IPS-18a (cell line): ENCODE measurements around the gene CGNL1.

Source experiments
- H3K27ac ChIP-seq: one replicate; pipeline ENCODE4 v1.5.1; 2013; ENCODE audit warnings: low read length
- H3K27me3 ChIP-seq: one replicate; pipeline ENCODE4 v1.6.1; 2013; ENCODE audit warnings: mild to moderate bottlenecking, low read length; ENCODE audit not compliant: control insufficient read depth, insufficient read depth
- H3K36me3 ChIP-seq: one replicate; pipeline ENCODE4 v1.6.1; 2013; ENCODE audit warnings: low read depth, low read length; ENCODE audit not compliant: control insufficient read depth
- H3K4me1 ChIP-seq: one replicate; pipeline ENCODE4 v1.6.1; 2013; ENCODE audit warnings: low read depth, low read length; ENCODE audit not compliant: control insufficient read depth
- H3K4me3 ChIP-seq: one replicate; pipeline ENCODE4 v1.5.1; 2013; ENCODE audit warnings: low read length
- H3K9ac ChIP-seq: one replicate; pipeline ENCODE4 v1.6.1; 2013; ENCODE audit warnings: mild to moderate bottlenecking, low read length, moderate library complexity
- H3K9me3 ChIP-seq: one replicate; pipeline ENCODE4 v1.6.1; 2013; ENCODE audit warnings: low read depth, low read length; ENCODE audit not compliant: control insufficient read depth

The CGNL1 gene

DNA sequence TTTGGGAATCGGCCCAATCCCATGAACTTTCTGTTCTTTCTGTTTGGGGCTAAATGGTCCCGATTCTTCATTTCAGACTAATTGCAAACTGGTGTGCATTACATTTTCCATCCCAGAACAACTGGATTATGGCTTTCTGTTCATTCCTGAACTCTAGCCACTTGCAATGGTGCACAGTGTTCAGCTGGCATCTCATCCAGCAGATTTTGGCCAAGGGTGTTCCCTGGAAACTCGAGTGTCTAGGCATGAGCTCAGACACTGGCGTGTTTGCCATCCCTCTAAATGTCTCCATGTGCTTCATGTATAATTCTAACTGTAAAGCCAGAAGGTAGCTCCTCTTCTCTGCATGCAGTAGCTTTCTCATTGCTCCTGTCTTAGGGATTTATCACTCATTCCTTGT lies 118.3 kb downstream of the CGNL1 start:
- no peaks in the 10 kb centered on the region for H3K4me1 ChIP-seq
- H3K4me3 ChIP-seq, result no peak overlapping the region
- H3K36me3 ChIP-seq, result peaks cover 3% of the 10 kb centered on the region
- H3K9ac ChIP-seq, result no peak overlapping the region
- H3K9me3 ChIP-seq, result no peaks in the 10 kb centered on the region
- H3K27me3 ChIP-seq, result no peaks in the 10 kb centered on the region
- no peak overlapping the region for H3K27ac ChIP-seq

- Histone ChIP-seq H3K27me3 (no peaks in the 10 kb centered on the region), H3K9me3 (no peaks in the 10 kb centered on the region), H3K4me1 (no peaks in the 10 kb centered on the region), H3K36me3 (peaks cover 3% of the 10 kb centered on the region), H3K9ac (no peak overlapping the region), H3K27ac (no peak overlapping the region), H3K4me3 (no peak overlapping the region)
These were observed 118.7 kb downstream of the CGNL1 start for GRCh38 chr15:57495041-57495440.

DNA sequence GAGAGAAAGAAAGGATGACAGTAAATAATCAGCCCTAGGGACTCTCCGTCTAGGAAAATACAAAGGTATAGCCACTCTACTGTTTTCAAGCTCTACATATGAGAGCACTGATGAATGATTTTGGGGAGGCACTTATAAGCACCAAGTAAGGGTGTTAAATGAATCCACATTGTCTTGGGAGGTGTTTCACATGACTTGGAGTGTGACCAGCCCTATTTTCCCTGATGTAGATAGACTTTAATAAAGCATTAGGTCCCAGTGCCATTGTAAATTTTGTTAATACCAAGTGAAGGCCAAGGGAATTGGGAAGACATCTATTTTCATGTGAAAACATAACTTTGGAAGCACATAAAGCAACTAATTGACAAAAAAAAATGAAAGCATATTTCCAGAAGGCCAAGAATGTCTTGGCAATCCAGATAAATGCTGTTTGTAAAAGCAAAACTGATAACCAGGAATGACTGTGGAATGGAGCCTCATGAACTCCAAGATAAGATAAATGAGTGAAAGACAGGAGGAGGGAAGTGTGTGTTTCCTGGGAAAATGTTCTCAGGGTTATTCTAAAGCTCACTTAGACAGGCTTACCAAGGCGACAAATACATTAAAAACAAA lies 119.4 kb downstream of the CGNL1 start:
- no peak overlapping the region for H3K9ac ChIP-seq
- no peaks in the 10 kb centered on the region for H3K36me3 ChIP-seq
- H3K4me3 ChIP-seq, result no peak overlapping the region
- no peaks in the 10 kb centered on the region for H3K4me1 ChIP-seq
- no peak overlapping the region for H3K27ac ChIP-seq
- no peaks in the 10 kb centered on the region for H3K9me3 ChIP-seq
- no peaks in the 10 kb centered on the region for H3K27me3 ChIP-seq

- H3K4me3 ChIP-seq, result no peak overlapping the region
- H3K9me3 ChIP-seq, result no peaks in the 10 kb centered on the region
- no peaks in the 10 kb centered on the region for H3K4me1 ChIP-seq
- H3K9ac ChIP-seq, result no peak overlapping the region
- no peaks in the 10 kb centered on the region for H3K36me3 ChIP-seq
- H3K27me3 ChIP-seq, result no peaks in the 10 kb centered on the region
- H3K27ac ChIP-seq, result no peak overlapping the region
These were observed 120.3 kb downstream of the CGNL1 start for GRCh38 chr15:57496594-57496945.

- no peaks in the 10 kb centered on the region for H3K27me3 ChIP-seq
- no peak overlapping the region for H3K9ac ChIP-seq
- no peak overlapping the region for H3K4me3 ChIP-seq
- no peak overlapping the region for H3K27ac ChIP-seq
- peaks cover 3% of the 10 kb centered on the region for H3K4me1 ChIP-seq
- H3K36me3 ChIP-seq, result no peaks in the 10 kb centered on the region
- H3K9me3 ChIP-seq, result no peaks in the 10 kb centered on the region
These were observed 120.9 kb downstream of the CGNL1 start for GRCh38 chr15:57496946-57497869.

GRCh38 chr15:57500256-57500655 lies 124.0 kb downstream of the CGNL1 start:
- no peak overlapping the region for H3K9ac ChIP-seq
- H3K4me3 ChIP-seq, result no peak overlapping the region
- peaks cover 8% of the 10 kb centered on the region for H3K4me1 ChIP-seq
- H3K27ac ChIP-seq, result no peak overlapping the region
- H3K36me3 ChIP-seq, result no peaks in the 10 kb centered on the region
- no peaks in the 10 kb centered on the region for H3K27me3 ChIP-seq
- H3K9me3 ChIP-seq, result no peaks in the 10 kb centered on the region

DNA sequence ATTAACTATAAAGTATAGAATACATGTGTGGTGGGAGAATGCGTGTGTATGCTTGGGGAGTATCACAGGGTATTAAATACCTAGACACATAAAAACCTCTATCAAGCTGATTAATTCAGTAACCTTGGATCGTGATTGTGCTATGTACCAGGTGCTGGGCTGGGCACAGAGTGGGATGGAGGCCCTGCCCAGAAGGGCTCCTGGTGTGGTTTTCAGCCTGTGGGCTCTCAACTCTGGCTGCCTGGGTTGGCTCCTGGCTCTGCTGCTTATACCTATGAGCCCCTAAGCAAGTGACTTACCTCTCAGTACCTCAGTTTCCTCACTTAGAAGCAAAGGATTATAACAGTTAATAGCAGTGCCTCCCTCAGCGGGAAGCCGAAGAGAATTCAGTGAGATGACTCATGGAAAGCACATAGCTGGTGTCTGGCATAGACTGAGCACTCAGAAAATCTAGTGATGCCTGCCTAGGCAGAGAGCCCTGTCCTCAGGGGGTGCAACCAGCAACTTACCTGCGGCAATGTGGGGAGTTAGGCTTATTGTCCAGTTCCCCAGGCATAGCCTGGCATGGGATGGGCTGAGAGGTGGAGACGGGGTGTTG lies 124.8 kb downstream of the CGNL1 start:
- no peak overlapping the region for H3K4me3 ChIP-seq
- no peaks in the 10 kb centered on the region for H3K27me3 ChIP-seq
- no peaks in the 10 kb centered on the region for H3K9me3 ChIP-seq
- H3K27ac ChIP-seq, result no peak overlapping the region
- peaks cover 14% of the 10 kb centered on the region for H3K4me1 ChIP-seq
- no peaks in the 10 kb centered on the region for H3K36me3 ChIP-seq
- no peak overlapping the region for H3K9ac ChIP-seq

GRCh38 chr15:57502116-57502515 lies 125.8 kb downstream of the CGNL1 start:
- Histone ChIP-seq H3K4me1 (peaks cover 17% of the 10 kb centered on the region), H3K9ac (no peak overlapping the region)

GRCh38 chr15:57503051-57503702 lies 126.9 kb downstream of the CGNL1 start:
- Histone ChIP-seq H3K27me3 (no peaks in the 10 kb centered on the region), H3K27ac (no peak overlapping the region), H3K9me3 (no peaks in the 10 kb centered on the region), H3K36me3 (no peaks in the 10 kb centered on the region), H3K9ac (no peak overlapping the region), H3K4me1 (peaks cover 17% of the 10 kb centered on the region), H3K4me3 (no peak overlapping the region)

More at GRCh38 chr15:57502116-57502515, 125.8 kb downstream of the CGNL1 start:
- no peak overlapping the region for H3K4me3 ChIP-seq
- H3K9me3 ChIP-seq, result no peaks in the 10 kb centered on the region
- no peaks in the 10 kb centered on the region for H3K27me3 ChIP-seq
- H3K36me3 ChIP-seq, result no peaks in the 10 kb centered on the region
- H3K27ac ChIP-seq, result no peak overlapping the region

DNA sequence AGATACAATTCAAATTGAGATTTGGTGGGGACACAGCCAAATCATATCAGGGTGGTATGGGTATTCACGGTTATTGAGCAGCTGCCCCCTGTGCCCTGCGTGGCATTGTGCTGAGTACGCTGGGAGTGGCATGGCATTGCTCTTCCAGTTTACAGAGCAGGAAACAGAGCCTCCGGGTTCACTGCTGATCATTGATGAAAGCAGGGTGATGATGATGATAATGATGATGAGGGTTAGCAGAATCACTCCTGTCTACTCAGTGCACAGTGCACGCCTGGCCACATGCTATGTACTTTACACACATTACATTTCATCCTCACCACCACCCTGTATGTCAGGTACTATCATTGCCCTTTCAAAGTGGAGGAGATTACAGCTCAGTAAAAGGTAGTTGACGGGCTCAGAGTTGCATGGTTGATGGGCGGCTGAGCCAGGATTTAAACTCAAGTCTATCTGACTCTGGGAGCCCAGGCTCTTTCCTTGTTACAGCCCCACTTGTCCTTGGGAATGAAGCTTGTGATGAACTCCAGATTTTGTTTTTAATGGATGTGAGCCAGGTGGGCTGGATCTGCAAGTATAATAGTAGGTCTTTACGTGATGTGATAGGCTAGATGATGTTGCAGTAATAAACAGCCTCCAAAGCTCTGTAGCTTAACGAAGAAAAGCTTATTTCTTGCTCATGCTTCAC lies 127.8 kb downstream of the CGNL1 start:
- Histone ChIP-seq H3K9me3 (no peaks in the 10 kb centered on the region), H3K36me3 (no peaks in the 10 kb centered on the region), H3K27ac (no peak overlapping the region), H3K4me3 (no peak overlapping the region), H3K9ac (no peak overlapping the region), H3K4me1 (peaks cover 23% of the 10 kb centered on the region), H3K27me3 (no peaks in the 10 kb centered on the region)

GRCh38 chr15:57504599-57504940 lies 128.3 kb downstream of the CGNL1 start:
- Histone ChIP-seq H3K4me3 (no peak overlapping the region), H3K9me3 (no peaks in the 10 kb centered on the region), H3K27me3 (no peaks in the 10 kb centered on the region), H3K36me3 (no peaks in the 10 kb centered on the region), H3K27ac (no peak overlapping the region), H3K9ac (no peak overlapping the region), H3K4me1 (peaks cover 28% of the 10 kb centered on the region)
